Suprapubic skin (tissue), 4 donors: Measurements from ENCODE around the gene GSKIP.

ENCODE experiments used
- CTCF ChIP-seq, 2 donors: fragments of 200-600 bp in 1 of 2; fragments of 450-650 bp in 1 of 2; sonication (generic) in 1 of 2; IDR thresholded peaks; one replicate each; pipeline ENCODE4 v1.5.1; 2016 to 2019; ENCODE audit warnings: antibody characterized with exemption in 2 of 2, mild to moderate bottlenecking in 1 of 2, moderate library complexity in 1 of 2
- EP300 ChIP-seq: sonication (generic); formaldehyde crosslinking; IDR thresholded peaks from one replicate; pipeline ENCODE4 v1.6.1; 2017; ENCODE audit warnings: antibody characterized with exemption
- POLR2A ChIP-seq, 2 donors: fragments of 450-650 bp; IDR thresholded peaks; one replicate each; pipeline ENCODE4 v1.6.1; 2017; ENCODE audit warnings: antibody characterized with exemption in 2 of 2, mild to moderate bottlenecking in 2 of 2, moderate library complexity in 2 of 2
- POLR2AphosphoS5 ChIP-seq, 3 donors: sonication (generic); formaldehyde crosslinking; IDR thresholded peaks; one replicate each; pipeline ENCODE4 v1.6.1; 2017; ENCODE audit warnings: antibody characterized with exemption in 3 of 3

DNA sequence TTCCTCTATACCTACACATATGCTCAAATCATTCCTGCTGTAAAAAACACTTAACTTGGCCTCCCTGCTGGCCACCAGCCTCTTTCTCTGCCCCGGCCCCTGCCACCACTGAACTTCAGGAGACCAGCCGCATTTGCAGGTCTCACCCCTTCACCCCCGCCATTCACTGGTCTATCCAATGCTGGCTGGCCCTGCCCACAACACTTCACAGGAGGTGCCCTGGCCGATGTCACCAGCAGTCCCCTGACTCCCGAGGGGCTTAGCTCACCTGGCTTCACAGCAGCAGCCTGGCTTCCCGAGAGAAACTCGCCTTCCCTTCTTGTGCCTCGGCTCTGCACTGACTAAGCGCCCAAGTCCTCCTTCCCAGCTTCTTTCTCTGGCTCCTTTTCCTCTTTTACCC, 36.1 kb downstream of the GSKIP start:
- TF ChIP-seq POLR2AphosphoS5 (IDR thresholded peaks at IDR 0.05) (no peak), POLR2A (IDR thresholded peaks at IDR 0.05) (no peak), CTCF (IDR thresholded peaks at IDR 0.05) (no peak), EP300 (no peak)
